Osteocyte (in vitro differentiated cells): Measurements from ENCODE around the gene MSMO1. TPM values are rescaled to one million over a fixed set of nuclear protein-coding genes. Genes with fewer than 3 reads are reported as not detected.

Source experiments
- DNase-seq: peaks from one replicate; pipeline ENCODE4 v3.0.0; 2021; ENCODE audit warnings: mixed read lengths; ENCODE audit not compliant: unreplicated experiment; ENCODE audit errors: extremely low spot score
- H3K27ac Mint-ChIP-seq: one replicate; pipeline ENCODE4 v1.8.0; 2021; ENCODE audit warnings: mild to moderate bottlenecking, mixed read lengths; ENCODE audit not compliant: unreplicated experiment
- H3K27me3 Mint-ChIP-seq: one replicate; pipeline ENCODE4 v1.8.0; 2021; ENCODE audit warnings: mixed read lengths; ENCODE audit not compliant: unreplicated experiment
- H3K36me3 Mint-ChIP-seq: one replicate; pipeline ENCODE4 v1.8.0; 2021; ENCODE audit warnings: mixed read lengths; ENCODE audit not compliant: unreplicated experiment
- H3K4me1 Mint-ChIP-seq: one replicate; pipeline ENCODE4 v1.8.0; 2021; ENCODE audit warnings: mixed read lengths; ENCODE audit not compliant: unreplicated experiment
- H3K4me3 Mint-ChIP-seq: one replicate; pipeline ENCODE4 v1.8.0; 2021; ENCODE audit warnings: mild to moderate bottlenecking, moderate library complexity, mixed read lengths; ENCODE audit not compliant: unreplicated experiment
- H3K9me3 Mint-ChIP-seq: one replicate; pipeline ENCODE4 v1.8.0; 2021; ENCODE audit warnings: mixed read lengths; ENCODE audit not compliant: unreplicated experiment
- total RNA-seq: library from RNA; stranded (reverse); gene quantifications from 2 replicates; pipeline ENCODE4 v1.2.1, GENCODE V29; 2021
- TF ChIP-seq, protein P1 (sequence below): fragments of 200-600 bp; sonication (generic); IDR thresholded peaks from 2 replicates; pipeline ENCODE4 v1.5.0; 2021; ENCODE audit warnings: antibody characterized with exemption, mild to moderate bottlenecking, moderate library complexity

Gene MSMO1
- total RNA-seq, 1 donor from 2014 or later, result 34.9 TPM

DNA sequence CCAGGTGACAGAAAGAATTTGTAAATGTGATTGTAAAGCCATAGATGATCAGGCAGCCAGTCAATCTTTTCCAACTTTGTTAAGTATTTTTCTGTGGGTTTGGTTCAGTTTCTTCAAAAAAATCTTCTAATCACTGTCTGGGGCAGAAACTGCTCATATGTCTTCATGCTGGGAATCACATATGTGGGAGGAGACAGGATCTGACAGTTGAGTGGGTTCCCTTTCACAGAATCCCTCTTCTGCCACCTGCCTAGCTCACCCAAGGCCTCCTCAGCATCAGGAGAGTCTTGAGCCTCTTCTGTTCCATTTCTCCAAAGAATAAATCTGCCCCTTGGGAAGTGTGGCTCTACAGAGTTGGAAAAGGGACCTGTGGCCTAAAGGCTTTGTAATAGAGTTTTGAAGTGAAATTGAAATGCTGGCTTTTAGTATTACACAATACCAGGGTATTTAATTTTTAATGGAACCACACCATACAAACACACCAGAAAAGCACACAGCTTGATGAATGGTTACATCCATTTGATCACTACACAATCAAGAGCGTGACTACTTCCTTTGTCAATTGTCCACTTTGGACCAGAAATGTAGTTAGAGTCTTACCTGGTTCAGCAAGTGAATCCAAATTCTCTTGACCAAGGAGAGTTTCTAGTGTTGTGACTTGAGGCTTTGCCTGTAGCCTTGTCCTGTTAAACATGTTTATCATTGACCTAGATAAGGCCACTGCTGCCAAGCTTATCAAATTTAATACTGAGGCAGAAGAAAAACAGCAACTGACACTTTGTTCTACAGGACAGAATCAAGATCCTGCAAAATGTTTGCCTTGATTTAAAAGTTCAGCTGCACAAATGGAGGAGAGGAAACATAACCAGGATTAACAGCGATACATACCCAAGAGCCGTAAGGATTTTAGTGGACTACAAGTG, 20.4 kb downstream of the MSMO1 start:
- Mint-ChIP-seq H3K9me3 (peaks cover 5% of the 10 kb centered on the region), H3K4me3 (no peak overlapping the region), H3K4me1 (peaks cover 3% of the 10 kb centered on the region), H3K36me3 (peaks cover 3% of the 10 kb centered on the region), H3K27ac (no peak overlapping the region), H3K27me3 (no peaks in the 10 kb centered on the region)
- no peak for DNase-seq
- TF ChIP-seq, protein P1, sequence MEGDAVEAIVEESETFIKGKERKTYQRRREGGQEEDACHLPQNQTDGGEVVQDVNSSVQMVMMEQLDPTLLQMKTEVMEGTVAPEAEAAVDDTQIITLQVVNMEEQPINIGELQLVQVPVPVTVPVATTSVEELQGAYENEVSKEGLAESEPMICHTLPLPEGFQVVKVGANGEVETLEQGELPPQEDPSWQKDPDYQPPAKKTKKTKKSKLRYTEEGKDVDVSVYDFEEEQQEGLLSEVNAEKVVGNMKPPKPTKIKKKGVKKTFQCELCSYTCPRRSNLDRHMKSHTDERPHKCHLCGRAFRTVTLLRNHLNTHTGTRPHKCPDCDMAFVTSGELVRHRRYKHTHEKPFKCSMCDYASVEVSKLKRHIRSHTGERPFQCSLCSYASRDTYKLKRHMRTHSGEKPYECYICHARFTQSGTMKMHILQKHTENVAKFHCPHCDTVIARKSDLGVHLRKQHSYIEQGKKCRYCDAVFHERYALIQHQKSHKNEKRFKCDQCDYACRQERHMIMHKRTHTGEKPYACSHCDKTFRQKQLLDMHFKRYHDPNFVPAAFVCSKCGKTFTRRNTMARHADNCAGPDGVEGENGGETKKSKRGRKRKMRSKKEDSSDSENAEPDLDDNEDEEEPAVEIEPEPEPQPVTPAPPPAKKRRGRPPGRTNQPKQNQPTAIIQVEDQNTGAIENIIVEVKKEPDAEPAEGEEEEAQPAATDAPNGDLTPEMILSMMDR, result no peak

DNA sequence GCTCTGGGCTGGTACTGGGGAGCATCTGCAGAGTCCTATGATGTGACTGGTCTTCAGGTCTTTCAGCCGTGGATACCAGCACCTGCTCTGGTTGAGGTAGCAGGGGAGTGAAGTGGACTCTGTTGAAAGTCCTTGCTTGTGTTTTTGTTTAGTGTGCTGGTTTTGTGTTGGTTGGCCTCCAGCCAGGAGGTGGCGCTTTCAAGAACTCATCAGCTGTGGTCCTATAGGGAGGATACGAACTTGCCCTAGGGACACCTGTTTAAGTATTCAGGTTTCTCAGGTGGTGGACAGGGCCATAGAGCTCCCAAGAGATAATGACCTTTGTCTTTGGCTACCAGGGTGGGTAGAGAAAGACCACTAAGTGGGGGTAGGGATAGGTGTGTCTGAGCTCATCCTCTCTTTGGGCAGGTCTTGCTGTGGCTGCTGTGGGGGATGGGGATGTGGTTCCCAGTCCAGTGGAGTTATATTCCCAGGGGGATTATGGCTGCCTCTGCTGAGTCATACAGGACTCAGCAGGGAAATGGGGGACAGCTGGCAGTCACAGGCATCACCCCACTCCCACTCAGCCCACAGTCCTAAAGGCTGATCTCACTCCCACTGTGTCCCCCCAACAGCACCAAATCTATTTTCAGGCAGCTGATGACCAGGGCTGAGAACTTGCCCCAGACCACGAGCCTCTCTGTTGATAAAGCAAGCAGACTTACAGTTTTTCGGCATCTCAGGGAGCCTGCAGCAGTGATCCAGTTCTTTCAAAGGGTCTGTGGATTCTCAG, 24.1 kb downstream of the MSMO1 start:
- Mint-ChIP-seq H3K4me3 (no peak overlapping the region), H3K9me3 (peaks cover 5% of the 10 kb centered on the region), H3K4me1 (peaks cover 5% of the 10 kb centered on the region), H3K27me3 (no peaks in the 10 kb centered on the region), H3K36me3 (no peaks in the 10 kb centered on the region), H3K27ac (no peak overlapping the region)
- DNase-seq, result no peak
- TF ChIP-seq, protein P1, result no peak

DNA sequence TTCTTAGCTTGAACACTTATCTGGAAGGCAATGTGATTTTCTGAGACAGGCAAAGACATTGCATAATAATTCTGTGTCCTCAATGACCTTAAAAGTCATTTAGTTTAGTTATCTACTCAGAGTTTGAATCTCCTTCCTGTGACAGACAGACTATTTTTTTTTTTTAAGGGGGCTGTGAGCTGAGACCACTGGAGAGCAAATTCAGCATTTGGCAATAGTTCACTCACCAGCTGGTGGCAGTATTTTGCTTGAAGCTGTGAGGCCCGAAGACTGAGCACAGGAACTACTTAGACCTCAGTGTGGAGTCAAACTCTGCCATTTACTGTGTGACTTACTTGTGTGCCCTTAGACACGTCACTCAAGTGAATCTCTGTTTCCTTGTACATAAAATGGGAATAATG, 28.4 kb downstream of the MSMO1 start:
- H3K4me1 Mint-ChIP-seq, result peaks cover 5% of the 10 kb centered on the region
- no peaks in the 10 kb centered on the region for H3K27me3 Mint-ChIP-seq
- peaks cover 2% of the 10 kb centered on the region for H3K9me3 Mint-ChIP-seq
- H3K27ac Mint-ChIP-seq, result no peak overlapping the region
- H3K4me3 Mint-ChIP-seq, result no peak overlapping the region
- no peak for DNase-seq
- H3K36me3 Mint-ChIP-seq, result no peaks in the 10 kb centered on the region
- TF ChIP-seq, protein P1, result peak; percentile 82

DNA sequence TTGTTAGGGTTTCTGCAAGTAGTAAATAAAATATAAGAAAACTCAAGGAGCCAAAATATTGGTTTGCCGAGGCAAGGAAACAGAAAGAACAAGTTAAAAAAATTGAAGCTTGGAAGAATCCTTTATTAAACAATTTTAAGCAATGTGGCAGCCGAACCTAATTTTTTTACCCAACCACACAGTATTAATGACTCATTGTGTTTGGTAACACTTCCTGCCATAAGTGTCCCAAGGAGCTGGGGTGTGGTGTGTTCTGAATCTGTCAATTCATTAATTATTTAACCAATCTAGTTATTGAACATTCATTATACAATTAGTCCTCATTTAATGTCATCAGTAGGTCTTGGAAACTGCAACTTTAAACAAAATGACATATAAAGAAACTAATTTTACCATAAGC, 32.0 kb downstream of the MSMO1 start:
- no peak for DNase-seq
- Mint-ChIP-seq H3K36me3 (no peaks in the 10 kb centered on the region), H3K9me3 (no peaks in the 10 kb centered on the region), H3K27ac (no peak overlapping the region), H3K27me3 (no peaks in the 10 kb centered on the region), H3K4me1 (peaks cover 3% of the 10 kb centered on the region), H3K4me3 (no peak overlapping the region)
- TF ChIP-seq, protein P1, result no peak
